Measurements from ENCODE around the gene C2CD3. TPM values are rescaled to one million over a fixed set of nuclear protein-coding genes. Genes with fewer than 3 reads are reported as not detected.
A peak's percentile ranks its signal among the peaks of the same experiment; 100 is the strongest.

C2CD3 gene
- total RNA-seq, 2 donors from 2014 or later, result 14.5 to 16.9 TPM

DNA sequence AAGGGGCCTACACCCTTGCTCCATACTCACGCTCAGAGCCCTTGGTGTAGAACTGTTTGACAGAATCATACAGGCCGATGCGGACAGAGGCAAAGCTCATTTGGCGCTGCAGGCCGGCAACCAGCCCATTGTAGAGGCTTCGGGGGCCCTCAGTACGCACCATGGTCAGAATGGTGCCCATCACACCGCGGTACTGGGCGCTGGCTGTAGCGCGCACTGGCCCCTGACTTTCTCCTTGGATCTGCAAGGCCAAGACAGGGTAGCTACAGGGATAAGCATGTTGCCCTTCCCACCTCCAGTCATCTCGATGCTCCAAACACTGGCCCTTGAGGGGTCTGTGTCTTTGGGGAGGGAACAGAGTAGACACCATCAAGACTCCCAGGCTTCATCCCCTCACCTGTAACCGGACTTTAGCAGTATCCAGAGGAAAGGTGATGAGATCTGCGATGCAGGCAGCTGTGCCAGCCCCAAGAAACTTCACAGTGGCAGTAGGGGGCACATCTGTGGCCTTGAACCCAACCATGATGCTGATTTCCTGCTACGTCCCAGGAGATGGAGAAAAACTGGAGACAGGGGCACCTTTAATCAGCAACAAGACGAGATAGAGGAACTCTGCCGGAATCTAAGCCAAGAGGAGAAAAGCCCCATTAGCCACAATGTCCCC, 192.8 kb downstream of the C2CD3 start:
- intact Hi-C loops (cut with DNase I), result no loop called here
- DNase-seq (ENCODE audit: low spot score), result peak; percentile 37

GRCh38 chr11:73976451-73977151, 194.2 kb downstream of the C2CD3 start:
- intact Hi-C loops (cut with DNase I), result no loop called here
- DNase-seq (ENCODE audit: low spot score), result peak; percentile 73

GRCh38 chr11:73975479-73975757, 195.4 kb downstream of the C2CD3 start:
- intact Hi-C loops (cut with DNase I), result no loop called here
- DNase-seq (ENCODE audit: low spot score), result peak; percentile 26

GRCh38 chr11:73974604-73975478, 196.0 kb downstream of the C2CD3 start:
- peak; percentile 49 for DNase-seq (ENCODE audit: low spot score)

DNA sequence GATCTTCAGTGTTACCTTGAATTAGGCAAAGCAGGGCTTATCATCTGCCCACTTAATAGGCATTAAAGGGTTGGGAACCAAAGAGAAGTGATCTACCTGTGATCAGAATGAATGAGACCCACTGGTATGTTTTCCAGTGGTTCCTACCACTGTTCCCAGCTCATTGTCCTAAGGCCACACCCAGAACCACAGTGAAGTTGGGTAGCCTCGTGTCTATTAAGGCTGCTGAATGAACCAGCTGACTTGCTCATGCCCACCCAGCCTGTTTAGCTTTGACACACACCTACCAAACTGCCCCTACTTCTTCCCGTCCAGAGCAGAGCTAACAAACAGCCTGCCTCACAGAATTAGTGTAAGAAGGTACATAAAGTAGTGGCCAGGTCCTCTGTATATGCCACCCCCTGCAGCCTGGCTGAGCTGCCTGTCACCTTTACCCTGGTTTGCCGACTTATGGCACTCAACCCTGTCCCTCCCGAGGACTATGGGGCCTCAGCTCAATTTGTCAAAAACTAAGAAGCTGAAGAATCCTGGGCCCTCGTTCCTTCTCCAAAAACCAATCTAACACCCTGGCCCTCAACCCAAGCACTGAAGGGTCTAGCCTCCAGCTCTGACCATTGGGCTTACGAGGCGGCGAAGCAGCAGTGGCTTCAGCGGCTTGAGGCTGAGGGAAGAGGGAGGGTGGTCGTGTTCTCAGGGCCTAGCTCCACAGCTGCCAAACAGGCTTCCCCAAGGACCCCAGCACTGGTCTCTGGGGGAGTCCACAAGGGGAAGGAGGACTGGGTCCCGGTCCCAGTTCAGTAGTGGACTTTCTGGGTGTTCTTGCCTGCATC, 198.0 kb downstream of the C2CD3 start:
- intact Hi-C loops (cut with DNase I), result no loop called here
- peak; percentile 55 for DNase-seq (ENCODE audit: low spot score)

More at GRCh38 chr11:73974604-73975478, 196.0 kb downstream of the C2CD3 start:
- intact Hi-C loops (cut with DNase I), result no loop called here

GRCh38 chr11:73972187-73972586, 198.6 kb downstream of the C2CD3 start:
- peak; percentile 6 for DNase-seq (ENCODE audit: low spot score)
- intact Hi-C loops (cut with DNase I), result no loop called here

DNA sequence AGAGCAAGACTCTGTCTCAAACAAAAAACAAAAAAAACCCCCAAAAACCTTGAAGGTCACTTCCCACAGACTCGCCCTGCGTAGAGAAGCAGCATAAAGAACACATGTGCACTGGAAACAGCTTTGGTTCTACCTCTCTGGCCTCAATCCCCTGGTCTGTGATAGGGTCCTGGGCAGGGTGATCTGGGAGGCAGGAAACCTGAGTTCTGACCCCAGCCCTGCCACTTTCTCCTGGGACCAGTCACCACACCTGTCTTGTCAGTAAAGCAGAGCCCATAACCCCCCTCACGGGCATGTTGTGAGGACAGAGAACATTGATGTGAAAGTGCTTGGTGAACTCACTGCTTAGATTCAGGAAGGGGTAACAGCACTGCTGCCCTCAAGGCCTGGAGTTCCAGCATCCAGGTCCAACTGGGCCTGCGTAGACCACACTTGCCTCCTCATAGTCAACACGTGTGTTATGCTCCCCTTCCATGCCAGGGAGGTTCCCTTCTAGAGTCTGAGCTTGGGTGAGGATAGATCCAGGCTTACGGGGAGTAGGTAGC, 199.6 kb downstream of the C2CD3 start:
- intact Hi-C loops (cut with DNase I), result no loop called here
- DNase-seq (ENCODE audit: low spot score), result peak; percentile 48

DNA sequence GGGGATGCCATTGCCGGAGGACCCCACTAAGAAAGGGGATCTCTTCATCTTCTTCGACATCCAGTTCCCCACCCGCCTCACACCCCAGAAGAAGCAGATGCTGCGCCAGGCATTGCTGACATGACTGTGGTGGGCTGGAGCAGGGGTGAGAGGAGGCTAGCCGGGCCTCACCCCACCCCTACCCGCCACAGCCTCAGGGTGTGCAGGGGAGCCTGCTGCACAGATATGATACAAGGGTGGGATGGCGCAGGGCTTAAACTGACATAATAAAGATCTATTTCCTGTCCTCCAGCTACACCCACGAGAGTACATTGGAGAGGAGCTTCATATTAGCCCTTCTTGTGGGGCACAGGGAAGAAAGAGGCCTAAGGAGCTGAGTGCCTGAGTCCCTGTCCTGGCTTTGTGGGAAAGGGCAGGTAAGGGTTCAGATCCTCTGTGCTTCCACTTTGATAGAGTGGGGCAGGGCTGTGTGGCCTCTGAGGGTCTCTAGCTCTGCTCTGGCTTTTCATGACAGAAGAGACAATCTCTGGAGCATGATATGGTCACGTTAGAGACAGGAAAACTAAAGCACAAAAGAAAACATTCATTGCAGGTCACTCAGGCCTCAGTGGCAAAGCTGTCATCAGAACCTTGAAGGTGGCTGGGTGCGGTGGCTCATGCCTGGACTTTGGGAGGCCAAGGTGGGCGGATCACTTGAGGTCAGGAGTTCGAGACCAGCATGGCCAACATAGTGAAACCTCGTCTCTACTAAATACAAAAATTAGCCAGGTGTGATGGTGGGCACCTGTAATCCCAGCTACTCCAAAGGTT, 200.6 kb downstream of the C2CD3 start:
- intact Hi-C loops (cut with DNase I), result no loop called here
- DNase-seq (ENCODE audit: low spot score), result peak; percentile 70

GRCh38 chr11:73969091-73969490, 201.7 kb downstream of the C2CD3 start:
- peak; percentile 12 for DNase-seq (ENCODE audit: low spot score)
- intact Hi-C loops (cut with DNase I), result no loop called here

- intact Hi-C loops (cut with DNase I), result no loop called here
- DNase-seq (ENCODE audit: low spot score), result peak; percentile 65
These were observed 202.3 kb downstream of the C2CD3 start for GRCh38 chr11:73968356-73968966.

DNA sequence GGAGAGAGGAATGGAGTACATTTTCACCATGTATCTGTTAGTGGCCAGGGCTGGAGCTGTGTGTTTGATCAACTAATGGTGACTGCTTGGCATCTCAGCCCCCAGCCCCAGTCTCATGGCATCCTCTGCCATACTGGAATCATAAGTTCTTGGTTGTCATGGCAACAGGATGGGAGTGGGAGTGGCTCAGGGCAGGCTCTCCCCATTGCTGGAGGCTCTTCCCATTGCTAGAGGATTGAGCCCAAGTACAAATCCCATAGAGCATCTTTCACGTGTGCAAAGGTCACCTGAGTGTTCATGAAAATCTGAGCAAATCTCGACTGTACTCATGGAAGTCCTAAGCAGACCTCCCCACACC, 205.1 kb downstream of the C2CD3 start:
- peak; percentile 53 for DNase-seq (ENCODE audit: low spot score)
- intact Hi-C loops (cut with DNase I), result no loop called here

DNA sequence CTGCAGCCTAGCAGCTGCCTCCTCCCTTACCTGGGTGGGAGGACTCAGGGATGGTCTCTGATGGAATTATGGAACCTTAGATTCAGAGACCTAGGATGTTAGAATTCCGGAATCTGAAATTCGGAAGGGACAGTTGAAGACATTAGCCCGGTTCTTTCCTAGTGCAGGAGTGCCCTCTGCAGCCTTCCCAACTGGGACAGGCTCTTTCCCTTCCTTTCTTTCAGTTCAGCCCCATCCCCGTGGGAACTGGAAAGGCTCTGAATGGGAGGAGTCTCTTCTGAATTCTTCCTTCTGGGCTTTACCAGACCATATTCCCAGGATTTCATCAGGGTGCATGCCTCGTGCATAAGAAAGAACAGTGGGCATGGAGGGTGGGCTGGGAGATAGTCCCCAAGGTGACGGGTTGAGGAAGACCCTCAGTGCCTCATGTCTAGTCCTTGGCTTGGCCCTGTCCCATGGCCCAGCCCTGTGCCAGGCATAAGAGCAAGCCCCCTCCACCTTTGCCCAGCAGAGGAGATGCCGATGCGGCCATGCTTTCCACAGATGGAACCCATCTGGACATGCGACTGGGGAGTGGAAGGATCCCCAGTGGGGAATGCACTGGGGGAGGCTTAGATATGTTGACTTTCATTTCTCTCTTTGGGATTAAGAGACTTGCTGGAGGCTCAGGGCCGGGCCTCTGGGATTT, 205.6 kb downstream of the C2CD3 start:
- DNase-seq (ENCODE audit: low spot score), result peak; percentile 67
- intact Hi-C loops (cut with DNase I), result no loop called here

- intact Hi-C loops (cut with DNase I), result no loop called here
- DNase-seq (ENCODE audit: low spot score), result peak; percentile 29
These were observed 206.9 kb downstream of the C2CD3 start for GRCh38 chr11:73963861-73964260.

Other genes starting within 250 kb of the C2CD3 start
- not detected for gene DNAJB13, start 220.0 kb downstream of the C2CD3 start, total RNA-seq
- gene UCP2, start 188.2 kb downstream of the C2CD3 start, total RNA-seq, result 10 to 100 TPM; 22.8 to 38.7 TPM
- 1 to 10 TPM; 1.1 to 1.9 TPM for gene UCP3, start 161.9 kb downstream of the C2CD3 start, total RNA-seq
- gene PPME1, start 287 bp upstream of the C2CD3 start, total RNA-seq, result 10 to 100 TPM; 30.0 to 34.0 TPM
- 1 to 10 TPM; 3.3 to 5.6 TPM for gene P4HA3, start 140.6 kb upstream of the C2CD3 start, total RNA-seq
- 10 to 100 TPM in 1 of 2 donors, 1 to 10 TPM in 1; 4.1 to 11.5 TPM for gene PGM2L1, start 227.4 kb upstream of the C2CD3 start, total RNA-seq